HepG2 (cell line): Measurements from ENCODE around the gene RNF17. TPM values are rescaled to one million over a fixed set of nuclear protein-coding genes. Genes with fewer than 3 reads are reported as not detected.

Experiments used
- ATAC-seq: fragments of 200-7000 bp; cut with Tn5 transposase; 3 replicates; pipeline ENCODE4 v1.9.1; 2020; ENCODE audit warnings: mild to moderate bottlenecking, moderate library complexity
- BruUV-seq: library from RNA; stranded (reverse); fragments of 400-500 nt; replicated peaks from 2 replicates; lab custom pipeline; 2021; lab: Mats Ljungman, UMichigan
- CTCF ChIA-PET: fragments of 300-600 bp; formaldehyde crosslinking; extraction: SDS; loops from one replicate; lab custom pipeline; 2021; ENCODE audit warnings: low total read pairs, inconsistent platforms, low intra/inter-chr PET ratio; lab: Yijun Ruan, JAX
- POLR2A ChIA-PET: fragments of 350-600 bp; sonication (Branson Sonifier 250); formaldehyde crosslinking; loops from one replicate; lab custom pipeline; 2020; ENCODE audit warnings: antibody characterized with exemption, inconsistent platforms; lab: Yijun Ruan, JAX
- DNase-seq: peaks from one replicate; pipeline ENCODE4 v3.0.0-alpha.2; 2015; ENCODE audit warnings: low spot score
- FAIRE-seq: peaks from 3 replicates; lab custom pipeline; 2011; peaks lifted over from hg19 to GRCh38; lab: Jason Lieb, UNC
- H2AFZ ChIP-seq: one replicate; pipeline ENCODE4 v1.6.1; 2011; ENCODE audit warnings: low read length, inconsistent platforms
- H3K27ac ChIP-seq: fragments of 300-600 bp; 3 replicates; pipeline ENCODE4 v1.8.0; 2011; ENCODE audit warnings: mixed run types, mild to moderate bottlenecking, mixed read lengths, low read length, inconsistent platforms; ENCODE audit not compliant: insufficient read depth; ENCODE audit errors: extremely low read length
- H3K27me3 ChIP-seq, 2 experiments: fragments of 200-600 bp in 1 of 2; 2 replicates in 1 of 2; 3 replicates in 1 of 2; pipeline versions ENCODE4 v1.6.0 to v1.8.0; 2011; ENCODE audit warnings: low read length in 2 of 2, mild to moderate bottlenecking in 2 of 2, moderate library complexity in 2 of 2, inconsistent platforms in 1 of 2; ENCODE audit not compliant: insufficient read depth in 2 of 2, control insufficient read depth in 1 of 2
- H3K36me3 ChIP-seq, 2 experiments: fragments of 200-600 bp in 1 of 2; replicated peaks in 1 of 2; 2 replicates in 1 of 2; 3 replicates in 1 of 2; pipeline versions ENCODE4 v1.5.1 to v1.8.0; 2011; ENCODE audit warnings: low read length in 2 of 2, inconsistent platforms in 1 of 2; ENCODE audit not compliant: insufficient read depth in 2 of 2, control insufficient read depth in 1 of 2
- H3K4me1 ChIP-seq: 2 replicates; pipeline ENCODE4 v1.5.1; 2012; ENCODE audit warnings: low read length, inconsistent platforms; ENCODE audit not compliant: insufficient read depth
- H3K4me2 ChIP-seq: 2 replicates; pipeline ENCODE4 v1.6.0; 2011; ENCODE audit warnings: low read depth, low read length, inconsistent platforms
- H3K4me3 ChIP-seq, 3 experiments: fragments of 200-600 bp in 1 of 3; sonication (generic), shearing (Covaris generic) in 1 of 3; replicated peaks in 1 of 3; 2 replicates each; pipeline ENCODE4 v1.5.1; 2011 to 2016; ENCODE audit warnings: low read length in 3 of 3, inconsistent platforms in 2 of 3, low read depth in 2 of 3, mild to moderate bottlenecking in 2 of 3, control low read depth in 1 of 3, mixed read lengths in 1 of 3; ENCODE audit not compliant: insufficient read depth in 1 of 3
- H3K79me2 ChIP-seq: one replicate; pipeline ENCODE4 v1.6.1; 2011; ENCODE audit warnings: low read length, inconsistent platforms; ENCODE audit not compliant: insufficient read depth
- H3K9ac ChIP-seq: 2 replicates; pipeline ENCODE4 v1.6.0; 2011; ENCODE audit warnings: mild to moderate bottlenecking, low read depth, low read length, inconsistent platforms; ENCODE audit not compliant: insufficient read depth
- H3K9me3 ChIP-seq: 2 replicates; pipeline ENCODE4 v1.5.1; 2012; ENCODE audit warnings: mild to moderate bottlenecking, low read length
- H4K20me1 ChIP-seq: 2 replicates; pipeline ENCODE4 v1.6.0; 2011; ENCODE audit warnings: inconsistent platforms, mild to moderate bottlenecking, low read length, moderate library complexity; ENCODE audit not compliant: insufficient read depth
- IRX3 ChIP-seq: sonication (generic); formaldehyde crosslinking; IDR thresholded peaks from 2 replicates; pipeline ENCODE4 v1.8.1; 2023; ENCODE audit warnings: mild to moderate bottlenecking, low read depth, missing genetic modification reagents, borderline replicate concordance
- KDM6A ChIP-seq: IDR thresholded peaks from 2 replicates; pipeline ENCODE4 v1.6.1; 2016; ENCODE audit warnings: low read depth
- RBFOX2 ChIP-seq: fragments of 200-400 bp; formaldehyde crosslinking; IDR thresholded peaks from 2 replicates; pipeline ENCODE4 v1.6.1; 2017; ENCODE audit warnings: low read depth, mild to moderate bottlenecking, low read length
- RXRA ChIP-seq: sonication (generic); formaldehyde crosslinking; IDR thresholded peaks from 2 replicates; pipeline ENCODE4 v1.5.1; 2020; ENCODE audit warnings: missing genetic modification reagents
- ZNF234 ChIP-seq: sonication (generic); formaldehyde crosslinking; conservative IDR thresholded peaks from 2 replicates; pipeline ENCODE4 v1.5.1; 2020; ENCODE audit warnings: mild to moderate bottlenecking, missing genetic modification reagents
- ZNF3 ChIP-seq: IDR thresholded peaks from 2 replicates; pipeline ENCODE4 v1.7.0; 2017; ENCODE audit warnings: inconsistent platforms
- ZNF530 ChIP-seq: sonication (generic); formaldehyde crosslinking; IDR thresholded peaks from 2 replicates; pipeline ENCODE4 v1.5.0; 2020; ENCODE audit warnings: low read depth, mild to moderate bottlenecking, missing genetic modification reagents
- ZNF644 ChIP-seq: IDR thresholded peaks from 2 replicates; pipeline ENCODE4 v1.6.1; 2016; ENCODE audit warnings: low read depth
- ZNF781 ChIP-seq: sonication (generic); formaldehyde crosslinking; IDR thresholded peaks from 2 replicates; pipeline ENCODE4 v1.5.1; 2020; ENCODE audit warnings: borderline replicate concordance, mild to moderate bottlenecking, missing genetic modification reagents; ENCODE audit errors: not compliant biosample characterization
- ZNF878 ChIP-seq: sonication (generic); formaldehyde crosslinking; IDR thresholded peaks from 2 replicates; pipeline ENCODE4 v1.8.1; 2023; ENCODE audit warnings: mild to moderate bottlenecking, missing genetic modification reagents, moderate library complexity
- WGBS: methylation state at CpG from one replicate; pipeline ENCODE4 v1.1.6; 2017; ENCODE audit warnings: low lambda C conversion rate; 5-methylcytosine and 5-hydroxymethylcytosine counted together
- in situ Hi-C: cut with HindIII; loops from 2 replicates; pipeline ENCODE4 v1.10.0; 2017; ENCODE audit warnings: low pct_unique_long_range_greater_than_20kb; ENCODE audit not compliant: extremely low pct_ligation_motif_present
- intact Hi-C: fragments of 100-400 bp; cut with micrococcal nuclease; formaldehyde crosslinking; loops from one replicate; pipeline ENCODE4 v1.10.0; 2022; ENCODE audit not compliant: unreplicated experiment
- polyA plus RNA-seq, 8 experiments: library from polyadenylated mRNA; depleted of rRNA in 3 of 8; stranded (reverse) in 7 of 8; unstranded in 1 of 8; fragments of >200 nt; fragmentation: Illumina TruSeq in 4 of 8; extraction: Trizol in 4 of 8; gene quantifications; 2 replicates each; pipeline versions ENCODE4 v1.2.1 to v1.2.3, GENCODE V29; 2011 to 2016; ENCODE audit warnings: low read depth in 4 of 8, missing spikeins in 1 of 8, mixed read lengths in 1 of 8; ENCODE audit not compliant: insufficient read depth in 1 of 8
- total RNA-seq, 5 experiments: library from RNA; depleted of rRNA; stranded (reverse); fragments of >200 nt; fragmentation: Illumina TruSeq; extraction: Trizol; gene quantifications; 2 replicates each; pipeline ENCODE4 v1.2.3, GENCODE V29; 2016; ENCODE audit warnings: low read depth in 1 of 5
- TF ChIP-seq, protein P1 (sequence below): sonication (generic); formaldehyde crosslinking; IDR thresholded peaks from 2 replicates; pipeline ENCODE4 v1.5.0; 2020; ENCODE audit warnings: missing genetic modification reagents
- TF ChIP-seq, protein P2 (sequence below): sonication (generic); formaldehyde crosslinking; IDR thresholded peaks from 2 replicates; pipeline ENCODE4 v1.4.0; 2020; ENCODE audit warnings: mild to moderate bottlenecking, missing genetic modification reagents

The RNF17 gene
- total and polyA plus RNA-seq, 2 of the 13 experiments (the other 11 are each of a cell fraction or from before 2014, with no cell fraction given): not detected

- Histone ChIP-seq H3K27ac (no peak overlapping the region), H3K9me3 (no peaks in the 10 kb centered on the region), H3K9ac (no peak overlapping the region), H4K20me1 (no peaks in the 10 kb centered on the region), H3K4me2 (no peak overlapping the region), H3K4me1 (no peaks in the 10 kb centered on the region), H3K36me3 (no peaks in the 10 kb centered on the region), H3K4me3 (no peak overlapping the region), H3K79me2 (no peaks in the 10 kb centered on the region), H2AFZ (no peak overlapping the region), H3K27me3 (no peaks in the 10 kb centered on the region)
- ATAC-seq (no peak), DNase-seq (no peak), FAIRE-seq (no peak)
- WGBS: 40% methylated on average over 10 of the region's 10 CpGs
- POLR2A ChIA-PET: no interaction called here
- intact Hi-C loops (no loop called here), in situ Hi-C loops (no loop called here)
- CTCF ChIA-PET: no interaction called here
- no TSS peak for BruUV-seq
- TF ChIP-seq IRX3 (CRISPR knock-in tag) (no peak), ZNF878 (CRISPR knock-in tag) (no peak), ZNF3 (CRISPR knock-in tag) (no peak), ZNF234 (CRISPR knock-in tag) (no peak), KDM6A (CRISPR knock-in tag) (no peak), ZNF644 (CRISPR knock-in tag) (no peak), ZNF530 (CRISPR knock-in tag) (no peak), RXRA (CRISPR knock-in tag) (no peak), ZNF781 (CRISPR knock-in tag) (no peak), RBFOX2 (no peak)
- TF ChIP-seq, protein P1, sequence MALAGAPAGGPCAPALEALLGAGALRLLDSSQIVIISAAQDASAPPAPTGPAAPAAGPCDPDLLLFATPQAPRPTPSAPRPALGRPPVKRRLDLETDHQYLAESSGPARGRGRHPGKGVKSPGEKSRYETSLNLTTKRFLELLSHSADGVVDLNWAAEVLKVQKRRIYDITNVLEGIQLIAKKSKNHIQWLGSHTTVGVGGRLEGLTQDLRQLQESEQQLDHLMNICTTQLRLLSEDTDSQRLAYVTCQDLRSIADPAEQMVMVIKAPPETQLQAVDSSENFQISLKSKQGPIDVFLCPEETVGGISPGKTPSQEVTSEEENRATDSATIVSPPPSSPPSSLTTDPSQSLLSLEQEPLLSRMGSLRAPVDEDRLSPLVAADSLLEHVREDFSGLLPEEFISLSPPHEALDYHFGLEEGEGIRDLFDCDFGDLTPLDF: no peak
- TF ChIP-seq, protein P2, sequence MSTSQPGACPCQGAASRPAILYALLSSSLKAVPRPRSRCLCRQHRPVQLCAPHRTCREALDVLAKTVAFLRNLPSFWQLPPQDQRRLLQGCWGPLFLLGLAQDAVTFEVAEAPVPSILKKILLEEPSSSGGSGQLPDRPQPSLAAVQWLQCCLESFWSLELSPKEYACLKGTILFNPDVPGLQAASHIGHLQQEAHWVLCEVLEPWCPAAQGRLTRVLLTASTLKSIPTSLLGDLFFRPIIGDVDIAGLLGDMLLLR (CRISPR knock-in tag): no peak
Observed at GRCh38 chr13:24802074-24802473, 38.1 kb downstream of the RNF17 start.
